ENCODE results near the gene IDH2. TPM values are rescaled to one million over a fixed set of nuclear protein-coding genes. Genes with fewer than 3 reads are reported as not detected.
A peak's percentile ranks its signal among the peaks of the same experiment; 100 is the strongest.
"Not testable (repeated sequence)": the region's sequence is repeated elsewhere in the genome, so short reads cannot be mapped to it uniquely, and the experiment has no call there.

The IDH2 gene
- total RNA-seq, 1 donor from 2014 or later = 933 TPM

DNA sequence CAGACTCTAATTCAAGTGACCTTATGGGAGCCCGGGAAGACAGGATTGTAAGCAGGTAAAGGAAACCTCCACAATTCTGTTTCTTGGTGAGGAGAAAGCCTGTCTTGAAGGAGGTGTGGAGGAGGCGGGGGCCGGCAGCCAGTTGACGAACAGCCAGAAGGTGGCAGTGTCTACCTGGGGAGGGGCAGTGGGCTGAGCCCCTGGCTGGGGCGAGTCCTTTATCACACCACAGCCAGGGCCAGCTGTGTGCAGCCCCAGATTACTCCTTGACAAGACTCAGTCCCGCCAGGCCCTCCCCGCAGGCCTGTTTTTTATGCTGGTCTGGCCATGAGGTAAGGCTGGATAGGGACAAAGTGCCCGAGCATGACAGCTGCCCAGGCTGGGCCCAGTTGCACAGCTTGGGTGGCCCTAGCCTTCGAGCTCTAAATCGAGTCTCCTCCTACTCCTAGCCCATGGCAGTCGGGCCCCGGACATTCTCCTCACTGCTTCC lies 40.9 kb upstream of the IDH2 start:
- Histone ChIP-seq H3K36me3 (no peaks in the 10 kb centered on the region), H3K27me3 (ENCODE audit: low read depth) (no peaks in the 10 kb centered on the region), H3K27ac (replicated peaks) (peak overlapping the region; percentile 76), H3K4me1 (peaks cover 15% of the 10 kb centered on the region), H3K9me3 (replicated peaks) (no peaks in the 10 kb centered on the region), H3K4me3 (no peak overlapping the region)
- intact Hi-C loops (cut with micrococcal nuclease) = no loop called here
- TF ChIP-seq, protein P1, sequence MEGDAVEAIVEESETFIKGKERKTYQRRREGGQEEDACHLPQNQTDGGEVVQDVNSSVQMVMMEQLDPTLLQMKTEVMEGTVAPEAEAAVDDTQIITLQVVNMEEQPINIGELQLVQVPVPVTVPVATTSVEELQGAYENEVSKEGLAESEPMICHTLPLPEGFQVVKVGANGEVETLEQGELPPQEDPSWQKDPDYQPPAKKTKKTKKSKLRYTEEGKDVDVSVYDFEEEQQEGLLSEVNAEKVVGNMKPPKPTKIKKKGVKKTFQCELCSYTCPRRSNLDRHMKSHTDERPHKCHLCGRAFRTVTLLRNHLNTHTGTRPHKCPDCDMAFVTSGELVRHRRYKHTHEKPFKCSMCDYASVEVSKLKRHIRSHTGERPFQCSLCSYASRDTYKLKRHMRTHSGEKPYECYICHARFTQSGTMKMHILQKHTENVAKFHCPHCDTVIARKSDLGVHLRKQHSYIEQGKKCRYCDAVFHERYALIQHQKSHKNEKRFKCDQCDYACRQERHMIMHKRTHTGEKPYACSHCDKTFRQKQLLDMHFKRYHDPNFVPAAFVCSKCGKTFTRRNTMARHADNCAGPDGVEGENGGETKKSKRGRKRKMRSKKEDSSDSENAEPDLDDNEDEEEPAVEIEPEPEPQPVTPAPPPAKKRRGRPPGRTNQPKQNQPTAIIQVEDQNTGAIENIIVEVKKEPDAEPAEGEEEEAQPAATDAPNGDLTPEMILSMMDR (IDR thresholded peaks at IDR 0.05; ENCODE audit: borderline replicate concordance) = peak; percentile 71
- DNase-seq = peak; percentile 50

DNA sequence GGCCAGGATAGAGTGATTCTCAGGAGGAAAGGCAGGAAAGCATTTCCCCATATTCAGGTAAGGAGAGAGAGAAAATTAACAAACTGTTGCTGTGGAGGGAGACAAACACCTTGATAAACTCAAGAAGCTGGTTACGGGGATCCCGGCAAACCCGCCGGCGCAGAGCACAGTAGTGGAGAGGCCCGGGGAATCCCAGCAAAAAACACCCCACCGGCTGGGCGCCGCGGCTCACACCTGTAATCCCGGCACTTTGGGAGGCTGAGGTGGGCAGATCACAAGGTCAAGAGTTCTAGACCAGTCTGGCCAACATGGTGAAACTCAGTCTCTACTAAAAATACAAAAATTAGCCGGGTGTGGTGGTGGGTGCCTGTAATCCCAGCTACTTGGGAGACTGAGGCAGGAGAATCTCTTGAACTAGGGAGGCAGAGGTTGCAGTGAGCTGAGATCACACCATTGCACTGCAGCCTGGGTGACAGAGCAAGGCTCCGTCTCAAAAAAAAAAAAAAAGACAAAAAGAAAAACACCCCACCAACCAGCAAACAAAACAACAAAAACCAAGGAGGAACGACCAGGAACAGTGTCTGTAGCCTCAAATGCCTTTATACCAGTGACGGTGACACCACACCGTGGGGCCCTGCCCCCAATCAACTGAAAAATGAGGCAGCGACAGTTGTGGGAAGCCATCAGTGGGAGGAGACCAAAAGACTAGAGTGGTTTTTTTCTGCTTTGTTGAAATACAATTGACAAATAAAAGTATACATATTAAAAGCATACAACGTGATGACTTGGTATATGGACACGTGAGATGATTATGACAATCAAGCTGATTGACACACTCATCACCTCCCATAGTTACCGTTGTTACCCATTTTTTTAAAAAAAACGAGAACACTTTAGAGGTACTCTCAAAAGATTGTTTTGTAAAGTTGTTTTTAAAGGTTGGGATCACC lies 40.2 kb upstream of the IDH2 start:
- H3K27me3 ChIP-seq (ENCODE audit: low read depth) = no peaks in the 10 kb centered on the region
- H3K9me3 ChIP-seq (replicated peaks) = no peaks in the 10 kb centered on the region
- TF ChIP-seq, protein P1 (IDR thresholded peaks at IDR 0.05; ENCODE audit: borderline replicate concordance) = no peak
- peak overlapping the region; percentile 76 for H3K27ac ChIP-seq (replicated peaks)
- intact Hi-C loops (cut with micrococcal nuclease) = no loop called here
- DNase-seq = no peak
- H3K4me3 ChIP-seq = no peak overlapping the region
- peaks cover 15% of the 10 kb centered on the region for H3K4me1 ChIP-seq
- H3K36me3 ChIP-seq = no peaks in the 10 kb centered on the region

DNA sequence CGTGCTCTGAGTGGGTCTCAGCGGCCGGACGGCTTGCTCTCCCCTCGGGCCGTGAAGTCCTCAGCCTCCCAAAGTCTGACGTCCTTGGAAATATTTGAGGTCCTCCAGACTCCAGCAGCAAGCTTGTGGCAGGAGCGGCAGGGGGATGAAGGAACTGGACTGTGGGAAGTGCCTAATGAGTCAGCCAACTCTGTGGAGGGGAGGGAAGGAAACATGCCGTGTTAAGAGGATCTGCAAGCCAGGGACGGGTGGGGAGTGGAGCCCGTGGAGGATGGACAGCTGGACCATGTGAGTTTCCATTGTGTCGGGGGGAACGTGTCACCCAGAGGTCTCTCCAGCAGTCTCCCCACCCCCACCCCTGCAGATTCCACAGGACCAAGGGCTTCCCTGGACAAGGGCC lies 39.4 kb upstream of the IDH2 start:
- H3K27me3 ChIP-seq (ENCODE audit: low read depth) = no peaks in the 10 kb centered on the region
- no peak overlapping the region for H3K4me3 ChIP-seq
- H3K36me3 ChIP-seq = no peaks in the 10 kb centered on the region
- H3K27ac ChIP-seq (replicated peaks) = no peak overlapping the region
- peaks cover 15% of the 10 kb centered on the region for H3K4me1 ChIP-seq
- no peaks in the 10 kb centered on the region for H3K9me3 ChIP-seq (replicated peaks)
- TF ChIP-seq, protein P1 (IDR thresholded peaks at IDR 0.05; ENCODE audit: borderline replicate concordance) = no peak
- intact Hi-C loops (cut with micrococcal nuclease) = no loop called here
- DNase-seq = no peak

DNA sequence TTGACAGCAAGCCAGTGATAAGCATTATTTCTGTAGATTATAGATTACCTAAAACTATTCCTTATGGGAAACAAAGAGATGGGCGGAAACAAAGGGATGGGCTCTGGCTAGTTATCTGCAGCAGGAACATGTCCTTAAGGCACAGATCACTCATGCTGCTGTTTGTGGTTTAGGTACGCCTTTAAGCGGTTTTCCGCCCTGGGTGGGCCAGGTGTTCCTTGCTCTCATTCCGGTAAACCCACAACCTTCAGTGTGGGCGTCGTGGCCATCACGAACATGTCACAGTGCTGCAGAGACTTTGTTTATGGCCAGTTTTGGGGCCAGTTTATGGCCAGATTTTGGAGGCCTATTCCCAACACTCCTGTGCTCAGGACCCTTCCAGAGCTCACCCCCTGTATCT lies 37.3 kb upstream of the IDH2 start:
- H3K27me3 ChIP-seq (ENCODE audit: low read depth); intact Hi-C loops (cut with micrococcal nuclease): not testable (repeated sequence)

DNA sequence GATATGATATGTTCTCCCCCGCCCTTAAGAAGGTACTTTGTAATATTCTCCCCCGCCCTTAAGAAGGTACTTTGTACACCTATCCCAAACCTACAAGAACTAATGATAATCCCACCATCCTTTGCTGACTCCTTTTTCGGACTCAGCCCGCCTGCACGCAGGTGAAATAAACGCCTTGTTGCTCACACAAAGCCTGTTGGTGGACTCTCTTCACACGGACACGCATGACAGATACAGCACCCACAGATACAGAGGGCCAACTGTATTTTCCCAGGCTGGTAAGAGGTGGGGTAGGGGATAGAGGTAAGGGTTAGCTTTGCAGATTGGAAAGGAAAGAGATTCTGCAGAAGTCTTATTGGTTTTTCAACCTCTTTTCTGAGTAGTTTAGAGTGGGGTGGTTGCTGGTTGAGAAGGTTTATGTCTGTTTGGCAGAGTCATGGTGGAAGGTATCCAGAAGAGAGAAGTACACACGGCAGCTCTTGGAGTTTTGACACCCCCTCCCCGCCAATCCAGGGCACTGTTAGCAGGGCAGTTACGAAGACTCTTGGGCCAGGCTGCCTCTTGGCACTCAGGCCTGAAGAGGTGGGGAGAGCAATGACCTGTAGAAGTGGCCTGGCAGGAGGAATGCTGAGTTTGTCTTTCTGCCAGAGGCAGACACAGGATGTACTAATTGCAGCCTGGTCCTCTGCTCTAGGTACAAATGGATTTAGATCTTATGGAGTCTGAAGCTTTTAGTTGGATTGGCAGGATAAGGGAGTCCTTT lies 36.0 kb upstream of the IDH2 start:
- Histone ChIP-seq H3K4me1 (peaks cover 9% of the 10 kb centered on the region), H3K27me3 (ENCODE audit: low read depth) (no peaks in the 10 kb centered on the region), H3K9me3 (replicated peaks) (no peaks in the 10 kb centered on the region), H3K4me3 (no peak overlapping the region), H3K27ac (replicated peaks) (peak overlapping the region; percentile 79), H3K36me3 (no peaks in the 10 kb centered on the region)
- TF ChIP-seq, protein P1 (IDR thresholded peaks at IDR 0.05; ENCODE audit: borderline replicate concordance) = no peak
- intact Hi-C loops (cut with micrococcal nuclease) = no loop called here
- peak; percentile 58 for DNase-seq

More for the DNA sequence above, 37.3 kb upstream of the IDH2 start:
- not testable (repeated sequence) for H3K4me3 ChIP-seq; DNase-seq; H3K9me3 ChIP-seq (replicated peaks); H3K36me3 ChIP-seq
- Histone ChIP-seq H3K27ac (replicated peaks) (peak overlapping the region; percentile 36), H3K4me1 (peaks cover 15% of the 10 kb centered on the region)

Measured in left ventricle myocardium inferior (tissue), 1 donor.